SK-N-MC (cell line): ENCODE measurements around the gene GAGE12J.
"Not testable (repeated sequence)": the region's sequence is repeated elsewhere in the genome, so short reads cannot be mapped to it uniquely, and the experiment has no call there.

Source experiments
- EZH2 ChIP-seq: fragments of 200-600 bp; sonication (generic); IDR thresholded peaks from one replicate; pipeline ENCODE4 v1.6.1; 2017; ENCODE audit warnings: antibody characterized with exemption
- FOXP2 ChIP-seq: optimal IDR thresholded peaks from 2 replicates; pipeline ENCODE3; 2011; ENCODE audit warnings: mild to moderate bottlenecking, moderate library complexity; ENCODE audit not compliant: insufficient read depth; ENCODE audit errors: extremely low read length, control extremely low read depth
- POLR2AphosphoS5 ChIP-seq: IDR thresholded peaks from 2 replicates; pipeline ENCODE4 v1.6.1; 2012; ENCODE audit warnings: mild to moderate bottlenecking, low read depth, low read length, borderline replicate concordance

GRCh38 chrX:49331841-49332240, 10.0 kb downstream of the GAGE12J start:
- TF ChIP-seq EZH2, POLR2AphosphoS5, FOXP2: not testable (repeated sequence)
